Gastroesophageal sphincter (tissue), 2 donors: Measurements from ENCODE around the gene TMEM30A.

Source experiments
- POLR2A ChIP-seq, 2 donors: fragments of 450-650 bp; IDR thresholded peaks; one replicate each; pipeline ENCODE4 v1.6.1; 2017; ENCODE audit warnings: antibody characterized with exemption in 2 of 2, mild to moderate bottlenecking in 2 of 2, moderate library complexity in 1 of 2
- POLR2AphosphoS5 ChIP-seq: sonication (generic); formaldehyde crosslinking; IDR thresholded peaks from one replicate; pipeline ENCODE4 v1.6.1; 2017; ENCODE audit warnings: antibody characterized with exemption

- no peak for TF ChIP-seq POLR2AphosphoS5
- TF ChIP-seq POLR2A (IDR thresholded peaks at IDR 0.05), result no peak
Observed at GRCh38 chr6:75292555-75292954, 8.0 kb upstream of the TMEM30A start.
